Urothelium cell line (cell line): ENCODE results near the gene XRCC4.
"Not testable (repeated sequence)": the region's sequence is repeated elsewhere in the genome, so short reads cannot be mapped to it uniquely, and the experiment has no call there.

Experiments
- DNase-seq: peaks from one replicate; pipeline ENCODE4 v3.0.0; 2011; ENCODE audit warnings: low spot score, mixed read lengths
- FAIRE-seq: peaks from 2 replicates; lab custom pipeline; 2011; peaks lifted over from hg19 to GRCh38; lab: Jason Lieb, UNC

XRCC4 gene

GRCh38 chr5:83076742-83077661 is at the start of gene XRCC4, which contains the start of gene TMEM167A:
XRCC4 (plus strand) TSS chr5:83077547; CDS start chr5:83104920, 27,373 bp downstream.
TMEM167A (minus strand) TSS chr5:83077394; CDS start chr5:83077323, 71 bp downstream.
- FAIRE-seq (peak; percentile 56), DNase-seq (peak; percentile 97)

GRCh38 chr5:83029912-83030311 is 47.4 kb upstream of the XRCC4 start:
- no peak for FAIRE-seq

GRCh38 chr5:83031381-83031780 is 46.0 kb upstream of the XRCC4 start:
- no peak for FAIRE-seq
- no peak for DNase-seq

More at GRCh38 chr5:83029912-83030311, 47.4 kb upstream of the XRCC4 start:
- DNase-seq: no peak

GRCh38 chr5:83034036-83034435 is 43.3 kb upstream of the XRCC4 start:
- DNase-seq (no peak), FAIRE-seq (no peak)

GRCh38 chr5:83034528-83035207 is 42.7 kb upstream of the XRCC4 start:
- FAIRE-seq: no peak

GRCh38 chr5:83035373-83036100 is 41.8 kb upstream of the XRCC4 start:
- FAIRE-seq (no peak), DNase-seq (no peak)

More at GRCh38 chr5:83034528-83035207, 42.7 kb upstream of the XRCC4 start:
- no peak for DNase-seq

- DNase-seq: no peak
These were observed 40.3 kb upstream of the XRCC4 start for GRCh38 chr5:83036991-83037575.

GRCh38 chr5:83038924-83039323 is 38.4 kb upstream of the XRCC4 start:
- FAIRE-seq (no peak), DNase-seq (no peak)

More at GRCh38 chr5:83036991-83037575, 40.3 kb upstream of the XRCC4 start:
- no peak for FAIRE-seq

- DNase-seq (no peak), FAIRE-seq (no peak)
These were observed 34.8 kb upstream of the XRCC4 start for GRCh38 chr5:83042507-83042906.

GRCh38 chr5:83044926-83045325 is 32.4 kb upstream of the XRCC4 start:
- DNase-seq (no peak), FAIRE-seq (no peak)

GRCh38 chr5:83048277-83048676 is 29.1 kb upstream of the XRCC4 start:
- no peak for FAIRE-seq
- no peak for DNase-seq

GRCh38 chr5:83048811-83049210 is 28.5 kb upstream of the XRCC4 start:
- DNase-seq (no peak), FAIRE-seq (no peak)

GRCh38 chr5:83049370-83049885 is 27.9 kb upstream of the XRCC4 start:
- no peak for DNase-seq
- no peak for FAIRE-seq

- DNase-seq (no peak), FAIRE-seq (no peak)
These were observed 26.5 kb upstream of the XRCC4 start for GRCh38 chr5:83050723-83051340.

- no peak for DNase-seq
- FAIRE-seq: no peak
These were observed 22.2 kb upstream of the XRCC4 start for GRCh38 chr5:83055166-83055565.

GRCh38 chr5:83058726-83059125 is 18.6 kb upstream of the XRCC4 start:
- DNase-seq: no peak
- no peak for FAIRE-seq

GRCh38 chr5:83059341-83059740 is 18.0 kb upstream of the XRCC4 start:
- no peak for FAIRE-seq
- no peak for DNase-seq

GRCh38 chr5:83066548-83067110 is 10.7 kb upstream of the XRCC4 start:
- DNase-seq: no peak
- no peak for FAIRE-seq

- DNase-seq, FAIRE-seq: not testable (repeated sequence)
These were observed 10.0 kb upstream of the XRCC4 start for GRCh38 chr5:83067377-83067776.
